GM12878 (cell line): ENCODE results near the gene AP3B1. TPM values are rescaled to one million over a fixed set of nuclear protein-coding genes. Genes with fewer than 3 reads are reported as not detected.
A peak's percentile ranks its signal among the peaks of the same experiment; 100 is the strongest.

Experiments used
- ATF7 ChIP-seq: fragments of 450-650 bp; IDR thresholded peaks from 2 replicates; pipeline ENCODE4 v1.6.1; 2016; ENCODE audit warnings: low read depth, mild to moderate bottlenecking
- CHD2 ChIP-seq: IDR thresholded peaks from 2 replicates; pipeline ENCODE4 v1.6.1; 2011; ENCODE audit warnings: low read depth, low read length, improper control_type of control experiment, borderline replicate concordance
- EED ChIP-seq: sonication (generic); IDR thresholded peaks from 2 replicates; pipeline ENCODE4 v1.6.1; 2016; ENCODE audit warnings: antibody characterized with exemption, low read depth
- EP300 ChIP-seq, 2 experiments: fragments of 150-350 bp in 1 of 2; IDR thresholded peaks; 2 replicates each; pipeline ENCODE4 v1.6.1; 2011 to 2012; ENCODE audit warnings: low read depth in 2 of 2, low read length in 2 of 2, borderline replicate concordance in 1 of 2, improper control_type of control experiment in 1 of 2, inconsistent platforms in 1 of 2; ENCODE audit not compliant: control insufficient read depth in 1 of 2
- RAD21 ChIP-seq: IDR thresholded peaks from 2 replicates; pipeline ENCODE4 v1.6.1; 2011; ENCODE audit warnings: mild to moderate bottlenecking, low read depth, low read length, moderate library complexity; ENCODE audit not compliant: insufficient read depth
- YY1 ChIP-seq: IDR thresholded peaks from 2 replicates; pipeline ENCODE4 v1.6.1; 2011; ENCODE audit warnings: low read depth, mild to moderate bottlenecking, low read length
- polyA plus RNA-seq, 11 experiments: library from polyadenylated mRNA; depleted of rRNA in 4 of 11; unstranded in 6 of 11; stranded (reverse) in 5 of 11; fragments of >200 nt; fragmentation: Nextera tagmentation in 4 of 11; fragmentation: Illumina TruSeq in 1 of 11; extraction: Ambion mirVana in 4 of 11; extraction: Trizol in 1 of 11; gene quantifications; 1 replicate in 1 of 11; 2 replicates in 10 of 11; pipeline versions ENCODE4 v1.2.1 to v1.2.3, GENCODE V29; 2011 to 2016; ENCODE audit warnings: inconsistent platforms in 2 of 11, missing spikeins in 2 of 11, low read depth in 1 of 11
- total RNA-seq, 4 experiments: library from RNA; depleted of rRNA in 3 of 4; stranded (reverse); fragments of >200 nt in 3 of 4; fragmentation: Illumina TruSeq in 1 of 4; extraction: Trizol in 1 of 4; gene quantifications; 2 replicates each; pipeline versions ENCODE4 v1.2.1 to v1.2.3, GENCODE V29; 2013 to 2021
- TF ChIP-seq, protein P1 (sequence below), 3 experiments: IDR thresholded peaks in 2 of 3; conservative IDR thresholded peaks in 1 of 3; 2 replicates each; pipeline ENCODE4 v1.5.1; 2011; ENCODE audit warnings: low read depth in 3 of 3, low read length in 3 of 3, mild to moderate bottlenecking in 3 of 3, control low read depth in 2 of 3, moderate library complexity in 2 of 3, inconsistent platforms in 1 of 3, mixed read lengths in 1 of 3; ENCODE audit not compliant: control insufficient read depth in 2 of 3, insufficient read depth in 1 of 3; ENCODE audit errors: extremely low read depth in 1 of 3

AP3B1 gene
- total and polyA plus RNA-seq, 10 of the 15 experiments (the other 5 are each of a cell fraction or from before 2014, with no cell fraction given): 30.9 to 70.8 (median 46.0) TPM

DNA sequence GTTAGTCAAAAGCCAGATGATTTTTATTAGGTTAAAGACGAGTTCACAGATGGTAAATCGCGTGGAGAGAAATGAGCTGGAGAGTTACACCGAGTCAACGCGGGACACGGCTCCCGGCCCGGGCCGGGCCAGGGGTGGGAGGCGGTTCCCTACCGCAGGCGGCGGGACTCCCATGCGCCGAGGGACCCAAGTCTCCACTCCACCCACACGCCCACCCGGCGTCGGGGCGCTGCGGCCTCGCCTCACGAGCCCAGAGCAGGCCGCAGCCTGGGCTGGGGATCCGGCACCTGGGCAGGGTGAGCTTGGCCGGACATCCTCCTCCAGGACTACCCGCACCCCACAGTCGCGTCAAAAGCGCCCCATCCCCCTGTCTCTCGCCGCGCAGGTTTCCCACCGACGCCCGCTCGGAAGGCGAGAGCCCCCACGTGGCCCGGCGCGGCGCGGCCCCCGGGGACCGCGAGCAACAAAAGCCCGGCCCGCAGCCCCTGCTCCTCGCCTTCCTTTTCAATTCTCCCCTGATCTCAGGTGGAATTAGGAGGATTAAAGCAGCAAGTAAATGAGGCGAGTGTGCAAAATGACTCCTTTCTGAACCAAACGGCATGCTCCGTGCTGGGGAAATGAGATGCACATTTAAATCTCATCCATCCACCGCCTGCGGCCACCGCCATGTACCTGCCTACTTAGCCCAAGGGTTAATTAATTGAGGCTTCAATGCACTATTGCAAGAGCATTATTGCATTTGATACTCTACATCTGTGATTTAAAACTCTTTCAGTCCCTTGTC, 321.8 kb downstream of the AP3B1 start (continued):
- TF ChIP-seq, protein P1, sequence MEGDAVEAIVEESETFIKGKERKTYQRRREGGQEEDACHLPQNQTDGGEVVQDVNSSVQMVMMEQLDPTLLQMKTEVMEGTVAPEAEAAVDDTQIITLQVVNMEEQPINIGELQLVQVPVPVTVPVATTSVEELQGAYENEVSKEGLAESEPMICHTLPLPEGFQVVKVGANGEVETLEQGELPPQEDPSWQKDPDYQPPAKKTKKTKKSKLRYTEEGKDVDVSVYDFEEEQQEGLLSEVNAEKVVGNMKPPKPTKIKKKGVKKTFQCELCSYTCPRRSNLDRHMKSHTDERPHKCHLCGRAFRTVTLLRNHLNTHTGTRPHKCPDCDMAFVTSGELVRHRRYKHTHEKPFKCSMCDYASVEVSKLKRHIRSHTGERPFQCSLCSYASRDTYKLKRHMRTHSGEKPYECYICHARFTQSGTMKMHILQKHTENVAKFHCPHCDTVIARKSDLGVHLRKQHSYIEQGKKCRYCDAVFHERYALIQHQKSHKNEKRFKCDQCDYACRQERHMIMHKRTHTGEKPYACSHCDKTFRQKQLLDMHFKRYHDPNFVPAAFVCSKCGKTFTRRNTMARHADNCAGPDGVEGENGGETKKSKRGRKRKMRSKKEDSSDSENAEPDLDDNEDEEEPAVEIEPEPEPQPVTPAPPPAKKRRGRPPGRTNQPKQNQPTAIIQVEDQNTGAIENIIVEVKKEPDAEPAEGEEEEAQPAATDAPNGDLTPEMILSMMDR (IDR thresholded peaks at IDR 0.05 in 2 of 3, conservative IDR thresholded peaks at IDR 0.05 in 1 of 3; ENCODE audit: control insufficient read depth in 2 of 3, extremely low read depth in 1 of 3, insufficient read depth in 1 of 3, low read depth in 3 of 3, low read length in 3 of 3): peak; percentile 50 to 53 (median 51); a peak in 5 of 6 replicates
- TF ChIP-seq EP300 (IDR thresholded peaks at IDR 0.05; ENCODE audit: borderline replicate concordance in 1 of 2, control insufficient read depth in 1 of 2, low read depth in 2 of 2, low read length in 2 of 2) (no peak), YY1 (0 out of 2 replicates have a peak, but pooled peaks have one; percentile 26), CHD2 (0 out of 2 replicates have a peak, but pooled peaks have one; percentile 29), EED (peak; percentile 51), RAD21 (peak; percentile 76), ATF7 (no peak)
- TF ChIP-seq, all 136 proteins: peak for 13
